B cell (primary cell): ENCODE results near the gene KLHL13. TPM values are rescaled to one million over a fixed set of nuclear protein-coding genes. Genes with fewer than 3 reads are reported as not detected.

ENCODE experiments used
- ATAC-seq: fragments of 200-7000 bp; cut with Tn5 transposase; one replicate; pipeline ENCODE4 v1.10.0; 2021; ENCODE audit warnings: low read depth, mild to moderate bottlenecking, moderate number of reproducible peaks, moderate library complexity
- CTCF ChIA-PET: fragments of 350-600 bp; sonication (Branson Sonifier 250); formaldehyde crosslinking; loops from one replicate; lab custom pipeline; 2021; ENCODE audit warnings: antibody characterized with exemption, inconsistent platforms; lab: Charles Lee
- POLR2A ChIA-PET: fragments of 350-600 bp; sonication (Branson Sonifier 250); formaldehyde crosslinking; loops from one replicate; lab custom pipeline; 2021; ENCODE audit warnings: antibody characterized with exemption; lab: Charles Lee
- DNase-seq: peaks from one replicate; pipeline ENCODE4 v3.0.0; 2013
- H2AFZ ChIP-seq: 2 replicates; pipeline ENCODE4 v1.6.1; 2012; ENCODE audit warnings: mild to moderate bottlenecking, low read depth, low read length; ENCODE audit not compliant: insufficient read depth, poor library complexity, severe bottlenecking
- H3K27ac ChIP-seq, 2 donors: 1 replicate in 1 of 2; 2 replicates in 1 of 2; pipeline ENCODE4 v1.5.1; 2012 to 2013; ENCODE audit warnings: low read length in 2 of 2, mild to moderate bottlenecking in 2 of 2, moderate library complexity in 1 of 2
- H3K27me3 ChIP-seq, 4 experiments: fragments of 200-600 bp in 1 of 4; sonication (generic) in 1 of 4; replicated peaks in 1 of 4; 1 replicate in 2 of 4; 2 replicates in 2 of 4; pipeline versions ENCODE4 v1.6.1 to v1.7.0; 2013 to 2016; ENCODE audit warnings: low read length in 3 of 4, mild to moderate bottlenecking in 2 of 4, mixed read lengths in 1 of 4, moderate library complexity in 1 of 4; ENCODE audit not compliant: insufficient read depth in 4 of 4, control insufficient read depth in 3 of 4; ENCODE audit errors: control extremely low read depth in 1 of 4
- H3K36me3 ChIP-seq, 2 experiments: replicated peaks in 1 of 2; 1 replicate in 1 of 2; 2 replicates in 1 of 2; pipeline versions ENCODE4 v1.6.1 to v1.7.1; 2013; ENCODE audit warnings: low read length in 1 of 2; ENCODE audit not compliant: insufficient read depth in 2 of 2, control insufficient read depth in 1 of 2; ENCODE audit errors: control extremely low read depth in 1 of 2, extremely low read depth in 1 of 2
- H3K4me1 ChIP-seq, 2 donors: fragments of 200-600 bp in 1 of 2; sonication (generic) in 1 of 2; 1 replicate in 1 of 2; 2 replicates in 1 of 2; pipeline versions ENCODE4 v1.5.1 to v1.6.1; 2013 to 2017; ENCODE audit warnings: low read length in 2 of 2; ENCODE audit not compliant: control insufficient read depth in 2 of 2, insufficient read depth in 2 of 2
- H3K4me2 ChIP-seq: replicated peaks from 2 replicates; pipeline ENCODE3; 2012; ENCODE audit warnings: mild to moderate bottlenecking, low read depth, low read length; ENCODE audit not compliant: poor library complexity, severe bottlenecking
- H3K4me3 ChIP-seq, 5 experiments: fragments of 200-600 bp in 1 of 5; sonication (generic) in 1 of 5; 1 replicate in 3 of 5; 2 replicates in 2 of 5; pipeline versions ENCODE4 v1.5.1 to v1.7.0; 2011 to 2016; ENCODE audit warnings: low read length in 4 of 5, mild to moderate bottlenecking in 4 of 5, low read depth in 2 of 5, control low read depth in 1 of 5, moderate library complexity in 1 of 5; ENCODE audit not compliant: insufficient read depth in 1 of 5; ENCODE audit errors: control extremely low read depth in 1 of 5, extremely low read depth in 1 of 5
- H3K79me2 ChIP-seq: fragments of 200-600 bp; sonication (generic); one replicate; pipeline ENCODE4 v1.6.0; 2016; ENCODE audit warnings: low read length; ENCODE audit not compliant: control insufficient read depth, insufficient read depth
- H3K9ac ChIP-seq: fragments of 200-600 bp; sonication (generic); 2 replicates; pipeline ENCODE4 v1.6.1; 2017; ENCODE audit warnings: mild to moderate bottlenecking, low read length, moderate library complexity
- H3K9me3 ChIP-seq, 3 donors: one replicate each; pipeline versions ENCODE4 v1.6.1 to v1.7.1; 2013; ENCODE audit warnings: low read length in 2 of 3; ENCODE audit not compliant: control insufficient read depth in 2 of 3, insufficient read depth in 1 of 3; ENCODE audit errors: control extremely low read depth in 1 of 3
- H4K20me1 ChIP-seq: 2 replicates; pipeline ENCODE4 v1.6.0; 2012; ENCODE audit warnings: mild to moderate bottlenecking, low read length; ENCODE audit not compliant: insufficient read depth, control insufficient read depth, poor library complexity, severe bottlenecking
- H3K27ac Mint-ChIP-seq: one replicate; pipeline ENCODE4 v1.8.0; 2021; ENCODE audit warnings: mixed read lengths
- H3K27me3 Mint-ChIP-seq: one replicate; pipeline ENCODE4 v1.8.0; 2021; ENCODE audit warnings: mixed read lengths
- H3K4me1 Mint-ChIP-seq: one replicate; pipeline ENCODE4 v1.8.0; 2021; ENCODE audit warnings: mixed read lengths
- H3K4me3 Mint-ChIP-seq: one replicate; pipeline ENCODE4 v1.8.0; 2021; ENCODE audit warnings: mixed read lengths
- H3K9me3 Mint-ChIP-seq: one replicate; pipeline ENCODE4 v1.8.0; 2022; ENCODE audit warnings: mixed read lengths; ENCODE audit not compliant: insufficient read depth
- CTCF ChIP-seq: fragments of 200-600 bp; IDR thresholded peaks from one replicate; pipeline ENCODE4 v1.8.0; 2022; ENCODE audit warnings: antibody characterized with exemption, mild to moderate bottlenecking
- EZH2 ChIP-seq: IDR thresholded peaks from 2 replicates; pipeline ENCODE4 v1.6.1; 2012; ENCODE audit warnings: borderline replicate concordance, low read depth, mild to moderate bottlenecking, moderate library complexity, low read length; ENCODE audit not compliant: insufficient read depth, poor library complexity, severe bottlenecking
- WGBS: methylation state at CpG from one replicate; pipeline ENCODE4 v1.1.5; 2013; ENCODE audit warnings: missing lambda C conversion rate; ENCODE audit not compliant: insufficient coverage; 5-methylcytosine and 5-hydroxymethylcytosine counted together
- intact Hi-C: fragments of 100-400 bp; cut with micrococcal nuclease; formaldehyde crosslinking; loops from one replicate; pipeline ENCODE4 v1.10.0; 2022
- polyA plus RNA-seq: library from polyadenylated mRNA; depleted of rRNA; stranded (reverse); fragments of >200 nt; gene quantifications from 2 replicates; pipeline ENCODE4 v1.2.3, GENCODE V29; 2012
- total RNA-seq, 2 donors: library from RNA; stranded (reverse); fragments of 120-200 nt in 1 of 2; gene quantifications; 1 replicate in 1 of 2; 2 replicates in 1 of 2; pipeline versions ENCODE4 v1.2.3 to v1.2.4, GENCODE V29; 2013 to 2022

KLHL13 gene
- total and polyA plus RNA-seq, 2 donors (not counting 1 experiment from before 2014, with no cell fraction given), result 0.04 TPM; not detected in 1

- Histone ChIP-seq H3K9me3 (no peaks in the 10 kb centered on the region), H3K9ac (no peak overlapping the region), H2AFZ (no peak overlapping the region), H3K4me3 (no peak overlapping the region), H3K27me3 (no peaks in the 10 kb centered on the region), H4K20me1 (no peaks in the 10 kb centered on the region), H3K27ac (no peak overlapping the region), H3K4me2 (no peak overlapping the region), H3K36me3 (no peaks in the 10 kb centered on the region), H3K4me1 (no peaks in the 10 kb centered on the region), H3K79me2 (no peaks in the 10 kb centered on the region)
- DNase-seq (no peak), ATAC-seq (no peak)
- WGBS, result no CpG with 5 or more reads among the region's 7 CpGs
- Mint-ChIP-seq H3K27ac (no peak overlapping the region), H3K4me3 (no peak overlapping the region), H3K9me3 (no peaks in the 10 kb centered on the region), H3K4me1 (no peaks in the 10 kb centered on the region), H3K27me3 (no peaks in the 10 kb centered on the region)
- ChIA-PET CTCF (no interaction called here), POLR2A (no interaction called here)
- TF ChIP-seq CTCF (no peak), EZH2 (no peak)
- intact Hi-C loops, result no loop called here
Measured at GRCh38 chrX:117972711-117973109, 143.9 kb downstream of the KLHL13 start.

GRCh38 chrX:117969782-117970181 is 146.8 kb downstream of the KLHL13 start:
- Histone ChIP-seq H3K27ac (no peak overlapping the region), H3K27me3 (no peaks in the 10 kb centered on the region), H3K4me2 (no peak overlapping the region), H3K9me3 (no peaks in the 10 kb centered on the region), H4K20me1 (no peaks in the 10 kb centered on the region), H3K79me2 (no peaks in the 10 kb centered on the region), H3K4me1 (no peaks in the 10 kb centered on the region), H3K9ac (no peak overlapping the region), H3K36me3 (no peaks in the 10 kb centered on the region), H2AFZ (no peak overlapping the region), H3K4me3 (no peak overlapping the region)
- Mint-ChIP-seq H3K27ac (no peak overlapping the region), H3K4me1 (no peaks in the 10 kb centered on the region), H3K9me3 (no peaks in the 10 kb centered on the region), H3K4me3 (no peak overlapping the region), H3K27me3 (no peaks in the 10 kb centered on the region)
- intact Hi-C loops, result no loop called here
- no peak for ATAC-seq
- WGBS, result no CpG with 5 or more reads among the region's 2 CpGs
- ChIA-PET POLR2A (no interaction called here), CTCF (no interaction called here)
- no peak for TF ChIP-seq EZH2
- TF ChIP-seq CTCF, result no peak
- DNase-seq, result no peak
